GM23338 (cell line): ENCODE data around the gene CCDC184. TPM values are rescaled to one million over a fixed set of nuclear protein-coding genes. Genes with fewer than 3 reads are reported as not detected.

Source experiments
- ATAC-seq: fragments of 200-7000 bp; cut with Tn5 transposase; 3 replicates; pipeline ENCODE4 v1.9.1; 2020
- DNase-seq: peaks from one replicate; pipeline ENCODE4 v3.0.0-alpha.2; 2015; ENCODE audit warnings: low spot score
- H2AFZ ChIP-seq: fragments of 200-600 bp; sonication (generic); 2 replicates; pipeline ENCODE4 v1.8.0; 2016; ENCODE audit warnings: antibody characterized with exemption, mild to moderate bottlenecking, moderate library complexity
- H3F3A ChIP-seq: fragments of 200-600 bp; sonication (generic); replicated peaks from 2 replicates; pipeline ENCODE4 v1.8.0; 2017; ENCODE audit warnings: antibody characterized with exemption, mixed run types, low read depth
- H3K27ac ChIP-seq: fragments of 200-600 bp; sonication (generic); 2 replicates; pipeline ENCODE4 v1.6.1; 2016; ENCODE audit warnings: low read depth
- H3K27me3 ChIP-seq: fragments of 200-600 bp; sonication (generic); 2 replicates; pipeline ENCODE4 v1.8.0; 2016; ENCODE audit warnings: mild to moderate bottlenecking, mixed run types, moderate library complexity; ENCODE audit not compliant: insufficient read depth
- H3K36me3 ChIP-seq: fragments of 200-600 bp; sonication (generic); 2 replicates; pipeline ENCODE4 v1.8.0; 2016; ENCODE audit warnings: mild to moderate bottlenecking; ENCODE audit not compliant: insufficient read depth
- H3K4me1 ChIP-seq: fragments of 200-600 bp; sonication (generic); 2 replicates; pipeline ENCODE4 v1.8.0; 2016; ENCODE audit warnings: mild to moderate bottlenecking, moderate library complexity; ENCODE audit not compliant: insufficient read depth
- H3K4me2 ChIP-seq: fragments of 200-600 bp; sonication (generic); 2 replicates; pipeline ENCODE4 v1.7.1; 2017; ENCODE audit warnings: mixed run types
- H3K4me3 ChIP-seq: fragments of 200-600 bp; sonication (generic); 2 replicates; pipeline ENCODE4 v1.6.1; 2016; ENCODE audit warnings: mixed run types
- H3K79me2 ChIP-seq: fragments of 200-600 bp; sonication (generic); replicated peaks from 2 replicates; pipeline ENCODE4 v1.8.0; 2017; ENCODE audit warnings: mild to moderate bottlenecking; ENCODE audit not compliant: insufficient read depth
- H3K9me2 ChIP-seq: fragments of 200-600 bp; sonication (generic); 2 replicates; pipeline ENCODE4 v1.8.0; 2017; ENCODE audit not compliant: insufficient read depth
- H4K20me1 ChIP-seq: fragments of 200-600 bp; sonication (generic); replicated peaks from 2 replicates; pipeline ENCODE4 v1.8.0; 2017; ENCODE audit warnings: mild to moderate bottlenecking; ENCODE audit not compliant: insufficient read depth
- H3K27ac Mint-ChIP-seq: 2 replicates; pipeline ENCODE4 v1.8.0; 2020; ENCODE audit warnings: inconsistent platforms, mild to moderate bottlenecking, moderate library complexity, mixed read lengths
- H3K27me3 Mint-ChIP-seq: 3 replicates; pipeline ENCODE4 v1.8.0; 2022; ENCODE audit warnings: low read depth, mild to moderate bottlenecking, moderate library complexity, mixed read lengths, inconsistent platforms; ENCODE audit not compliant: insufficient read depth, poor library complexity
- H3K36me3 Mint-ChIP-seq: 3 replicates; pipeline ENCODE4 v1.8.0; 2021; ENCODE audit warnings: low read depth, mild to moderate bottlenecking, inconsistent platforms, moderate library complexity, mixed read lengths
- H3K4me1 Mint-ChIP-seq: 3 replicates; pipeline ENCODE4 v1.8.0; 2020; ENCODE audit warnings: mild to moderate bottlenecking, inconsistent platforms, mixed read lengths
- H3K4me3 Mint-ChIP-seq: 3 replicates; pipeline ENCODE4 v1.8.0; 2021; ENCODE audit warnings: moderate library complexity, mild to moderate bottlenecking, inconsistent platforms, mixed read lengths
- H3K9me3 Mint-ChIP-seq: 3 replicates; pipeline ENCODE4 v1.8.0; 2020; ENCODE audit warnings: moderate library complexity, mild to moderate bottlenecking, inconsistent platforms, mixed read lengths
- EZH2 ChIP-seq: fragments of 200-600 bp; sonication (generic); IDR thresholded peaks from one replicate; pipeline ENCODE4 v1.8.0; 2017; ENCODE audit warnings: antibody characterized with exemption, mild to moderate bottlenecking, low read depth; ENCODE audit not compliant: unreplicated experiment
- NANOG ChIP-seq: IDR thresholded peaks from 2 replicates; pipeline ENCODE4 v1.6.1; 2016; ENCODE audit warnings: antibody characterized with exemption, borderline replicate concordance
- REST ChIP-seq: IDR thresholded peaks from one replicate; pipeline ENCODE4 v1.6.1; 2018; ENCODE audit warnings: antibody characterized with exemption; ENCODE audit not compliant: unreplicated experiment
- STAT1 ChIP-seq: IDR thresholded peaks from one replicate; pipeline ENCODE4 v1.6.1; 2016; ENCODE audit warnings: antibody characterized with exemption; ENCODE audit not compliant: unreplicated experiment
- polyA plus RNA-seq: library from polyadenylated mRNA; unstranded; fragments of >200 nt; fragmentation: Nextera tagmentation; extraction: Ambion mirVana; gene quantifications from 2 replicates; pipeline ENCODE4 v1.2.1, GENCODE V29; 2016
- total RNA-seq: library from RNA; depleted of rRNA; stranded (reverse); fragments of >200 nt; shearing (Covaris generic); gene quantifications from 2 replicates; pipeline ENCODE4 v1.2.3, GENCODE V29; 2014
- TF ChIP-seq, protein P1 (sequence below), 2 experiments: fragments of 200-600 bp in 1 of 2; sonication (generic) in 1 of 2; conservative IDR thresholded peaks; 2 replicates each; pipeline versions ENCODE4 v1.5.1 to v1.6.1; 2016 to 2017; ENCODE audit warnings: antibody characterized with exemption in 2 of 2, low read depth in 2 of 2, mild to moderate bottlenecking in 2 of 2, moderate library complexity in 1 of 2

Gene CCDC184
- total and polyA plus RNA-seq, 2 experiments from 2014 or later, result 1.8 to 2.8 TPM

- no peak overlapping the region for H3K4me2 ChIP-seq
- no peak for TF ChIP-seq NANOG
- no peak for TF ChIP-seq REST
- TF ChIP-seq STAT1, result no peak
- TF ChIP-seq, protein P1, sequence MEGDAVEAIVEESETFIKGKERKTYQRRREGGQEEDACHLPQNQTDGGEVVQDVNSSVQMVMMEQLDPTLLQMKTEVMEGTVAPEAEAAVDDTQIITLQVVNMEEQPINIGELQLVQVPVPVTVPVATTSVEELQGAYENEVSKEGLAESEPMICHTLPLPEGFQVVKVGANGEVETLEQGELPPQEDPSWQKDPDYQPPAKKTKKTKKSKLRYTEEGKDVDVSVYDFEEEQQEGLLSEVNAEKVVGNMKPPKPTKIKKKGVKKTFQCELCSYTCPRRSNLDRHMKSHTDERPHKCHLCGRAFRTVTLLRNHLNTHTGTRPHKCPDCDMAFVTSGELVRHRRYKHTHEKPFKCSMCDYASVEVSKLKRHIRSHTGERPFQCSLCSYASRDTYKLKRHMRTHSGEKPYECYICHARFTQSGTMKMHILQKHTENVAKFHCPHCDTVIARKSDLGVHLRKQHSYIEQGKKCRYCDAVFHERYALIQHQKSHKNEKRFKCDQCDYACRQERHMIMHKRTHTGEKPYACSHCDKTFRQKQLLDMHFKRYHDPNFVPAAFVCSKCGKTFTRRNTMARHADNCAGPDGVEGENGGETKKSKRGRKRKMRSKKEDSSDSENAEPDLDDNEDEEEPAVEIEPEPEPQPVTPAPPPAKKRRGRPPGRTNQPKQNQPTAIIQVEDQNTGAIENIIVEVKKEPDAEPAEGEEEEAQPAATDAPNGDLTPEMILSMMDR (conservative IDR thresholded peaks at IDR 0.05; ENCODE audit: low read depth in 2 of 2), result peak; percentile 90 to 96
- peaks cover 26% of the 10 kb centered on the region; the same call in 2 of the 3 replicates for H3K4me1 Mint-ChIP-seq
Observed at GRCh38 chr12:48189331-48190125, 6.1 kb downstream of the CCDC184 start.

DNA sequence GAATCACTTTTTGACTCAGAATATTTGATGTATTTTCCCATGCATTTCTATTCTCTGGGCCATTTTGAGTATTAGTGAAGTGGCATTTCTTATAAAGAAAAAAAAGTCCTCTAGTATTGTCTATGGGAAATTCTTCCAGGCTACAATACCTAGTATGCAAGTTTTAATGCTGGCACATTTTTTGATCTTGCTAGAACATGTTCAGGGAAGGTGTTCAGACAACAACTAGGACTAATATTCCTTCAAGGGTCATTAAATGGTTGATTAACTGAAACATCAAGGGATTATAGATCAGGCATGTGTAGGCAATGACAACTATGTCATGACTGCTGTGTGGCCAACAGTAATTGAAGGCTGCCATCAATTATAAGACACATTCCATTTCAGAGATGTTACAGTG lies 7.7 kb downstream of the CCDC184 start:
- H3K4me3 ChIP-seq, result no peak overlapping the region
- no peaks in the 10 kb centered on the region for H3F3A ChIP-seq
- no peaks in the 10 kb centered on the region for H3K9me2 ChIP-seq
- no peaks in the 10 kb centered on the region for H3K9me3 Mint-ChIP-seq
- H3K4me2 ChIP-seq, result no peak overlapping the region
- H3K4me1 ChIP-seq, result peaks cover under 1% of the 10 kb centered on the region; the same call in 1 of the 2 replicates
- H3K36me3 Mint-ChIP-seq, result no peaks in the 10 kb centered on the region
- no peaks in the 10 kb centered on the region for H3K79me2 ChIP-seq
- H3K4me1 Mint-ChIP-seq, result peaks cover 12% of the 10 kb centered on the region; the same call in 2 of the 3 replicates
- no peak overlapping the region for H3K27ac ChIP-seq
- no peaks in the 10 kb centered on the region for H3K36me3 ChIP-seq
- no peak overlapping the region for H3K27ac Mint-ChIP-seq
- H4K20me1 ChIP-seq, result no peaks in the 10 kb centered on the region
- H3K4me3 Mint-ChIP-seq, result no peak overlapping the region
- no peak for DNase-seq
- no peak overlapping the region for H2AFZ ChIP-seq
- TF ChIP-seq EZH2, result no peak
- ATAC-seq, result no peak
- H3K27me3 ChIP-seq, result peaks cover 38% of the 10 kb centered on the region; the same call in 1 of the 2 replicates
- peaks cover 10% of the 10 kb centered on the region for H3K27me3 Mint-ChIP-seq

More at GRCh38 chr12:48189331-48190125, 6.1 kb downstream of the CCDC184 start:
- no peak overlapping the region for H3K27ac Mint-ChIP-seq
- H3K27me3 Mint-ChIP-seq, result peaks cover 26% of the 10 kb centered on the region
- H3K27me3 ChIP-seq, result peaks cover 43% of the 10 kb centered on the region
- no peaks in the 10 kb centered on the region for H3K36me3 ChIP-seq
- H3K27ac ChIP-seq, result no peak overlapping the region
- no peaks in the 10 kb centered on the region for H4K20me1 ChIP-seq
- DNase-seq, result peak; percentile 76
- H3K4me1 ChIP-seq, result peaks cover 13% of the 10 kb centered on the region
- peak; percentile 45 for ATAC-seq
- no peaks in the 10 kb centered on the region for H3K9me2 ChIP-seq
- H3K4me3 Mint-ChIP-seq, result no peak overlapping the region
- H3K4me3 ChIP-seq, result no peak overlapping the region
- H3K9me3 Mint-ChIP-seq, result no peaks in the 10 kb centered on the region
- no peak overlapping the region for H2AFZ ChIP-seq
- H3K36me3 Mint-ChIP-seq, result no peaks in the 10 kb centered on the region
- no peaks in the 10 kb centered on the region for H3F3A ChIP-seq
- H3K79me2 ChIP-seq, result no peaks in the 10 kb centered on the region
